ENCODE measurements around the gene NOTCH4. TPM values are rescaled to one million over a fixed set of nuclear protein-coding genes. Genes with fewer than 3 reads are reported as not detected.

Gene NOTCH4
- total and polyA plus RNA-seq, 9 of the 15 experiments (the other 6 are each of a cell fraction or from before 2014, with no cell fraction given) = 0.24 to 4.3 (median 1.7) TPM

GRCh38 chr6:32267035-32267434, 43.2 kb upstream of the NOTCH4 start:
- ATAC-seq = no peak
- H3K36me3 ChIP-seq (ENCODE audit: control insufficient read depth, insufficient read depth, low read length) = no peaks in the 10 kb centered on the region
- FAIRE-seq = no peak
- no peak overlapping the region for H3K27ac ChIP-seq (ENCODE audit: extremely low read depth, low read depth, low read length)
- peaks cover 3 to 13% of the 10 kb centered on the region in 2 experiments; a peak in 4 of 5 replicates for H3K27me3 ChIP-seq (ENCODE audit: control insufficient read depth in 2 of 2, insufficient read depth in 2 of 2, low read length in 2 of 2)
- DNase-seq (ENCODE audit: extremely low read depth in 1 of 4, low spot score in 3 of 4) = no peak
- in situ Hi-C loops (cut with MboI) (no loop called here), intact Hi-C loops (cut with micrococcal nuclease) (no loop called here)
- no peaks in the 10 kb centered on the region for H3K9me3 ChIP-seq (replicated peaks; ENCODE audit: control insufficient read depth, insufficient read depth, low read depth, low read length)
- TF ChIP-seq, protein P1, sequence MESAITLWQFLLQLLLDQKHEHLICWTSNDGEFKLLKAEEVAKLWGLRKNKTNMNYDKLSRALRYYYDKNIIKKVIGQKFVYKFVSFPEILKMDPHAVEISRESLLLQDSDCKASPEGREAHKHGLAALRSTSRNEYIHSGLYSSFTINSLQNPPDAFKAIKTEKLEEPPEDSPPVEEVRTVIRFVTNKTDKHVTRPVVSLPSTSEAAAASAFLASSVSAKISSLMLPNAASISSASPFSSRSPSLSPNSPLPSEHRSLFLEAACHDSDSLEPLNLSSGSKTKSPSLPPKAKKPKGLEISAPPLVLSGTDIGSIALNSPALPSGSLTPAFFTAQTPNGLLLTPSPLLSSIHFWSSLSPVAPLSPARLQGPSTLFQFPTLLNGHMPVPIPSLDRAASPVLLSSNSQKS (CRISPR knock-in tag; IDR thresholded peaks at IDR 0.05) = no peak
- TF ChIP-seq HNRNPLL (IDR thresholded peaks at IDR 0.05; ENCODE audit: low read depth, low read length, poor library complexity, severe bottlenecking) (no peak), HNRNPUL1 (IDR thresholded peaks at IDR 0.05; ENCODE audit: low read length) (no peak), ZNF561 (CRISPR knock-in tag; conservative IDR thresholded peaks at IDR 0.05) (no peak), GTF2B (IDR thresholded peaks at IDR 0.05; ENCODE audit: extremely low read depth, insufficient read length) (no peak), ZNF133 (CRISPR knock-in tag; IDR thresholded peaks at IDR 0.05) (no peak), GTF2E2 (tag; IDR thresholded peaks at IDR 0.05) (no peak)
- H4K20me1 ChIP-seq (replicated peaks; ENCODE audit: control insufficient read depth, insufficient read depth, low read length) = no peaks in the 10 kb centered on the region
- no TSS peak for BruUV-seq (replicated peaks)
- POLR2A ChIA-PET = no interaction called here
- CTCF ChIA-PET (ENCODE audit: low intra/inter-chr PET ratio) = interaction anchor here (0.6 kb wide), 2 partner anchors 12 to 867 kb away, joined by 3 read pairs; no protein-coding TSS in a partner anchor
- H3K79me2 ChIP-seq (ENCODE audit: control insufficient read depth, insufficient read depth, low read length) = no peaks in the 10 kb centered on the region
- no peak overlapping the region for H3K4me2 ChIP-seq (ENCODE audit: insufficient read depth, low read length)
- H2AFZ ChIP-seq (ENCODE audit: low read depth, low read length) = no peak overlapping the region
- no peak overlapping the region for H3K9ac ChIP-seq (ENCODE audit: insufficient read depth in 1 of 2, low read depth in 2 of 2, low read length in 2 of 2)
- H3K4me3 ChIP-seq = no peak overlapping the region
- no peaks in the 10 kb centered on the region for H3K4me1 ChIP-seq (replicated peaks in 1 of 2; ENCODE audit: control insufficient read depth in 2 of 2, insufficient read depth in 2 of 2, low read length in 2 of 2)
- H3K9me1 ChIP-seq (ENCODE audit: control insufficient read depth, insufficient read depth, low read length) = no peaks in the 10 kb centered on the region

Measured in K562 (cell line).